COR-L47 (cell line): ENCODE measurements around the gene NPDC1.

ENCODE experiments used
- DNase-seq: peaks from one replicate; lab custom pipeline; 2025; lab: John Stamatoyannopoulos, UW

Gene NPDC1

GRCh38 chr9:137055385-137056364 lies 9.7 kb upstream of the NPDC1 start:
- DNase-seq: peak; percentile 90

GRCh38 chr9:137054932-137055384 lies 9.0 kb upstream of the NPDC1 start:
- no peak for DNase-seq

DNA sequence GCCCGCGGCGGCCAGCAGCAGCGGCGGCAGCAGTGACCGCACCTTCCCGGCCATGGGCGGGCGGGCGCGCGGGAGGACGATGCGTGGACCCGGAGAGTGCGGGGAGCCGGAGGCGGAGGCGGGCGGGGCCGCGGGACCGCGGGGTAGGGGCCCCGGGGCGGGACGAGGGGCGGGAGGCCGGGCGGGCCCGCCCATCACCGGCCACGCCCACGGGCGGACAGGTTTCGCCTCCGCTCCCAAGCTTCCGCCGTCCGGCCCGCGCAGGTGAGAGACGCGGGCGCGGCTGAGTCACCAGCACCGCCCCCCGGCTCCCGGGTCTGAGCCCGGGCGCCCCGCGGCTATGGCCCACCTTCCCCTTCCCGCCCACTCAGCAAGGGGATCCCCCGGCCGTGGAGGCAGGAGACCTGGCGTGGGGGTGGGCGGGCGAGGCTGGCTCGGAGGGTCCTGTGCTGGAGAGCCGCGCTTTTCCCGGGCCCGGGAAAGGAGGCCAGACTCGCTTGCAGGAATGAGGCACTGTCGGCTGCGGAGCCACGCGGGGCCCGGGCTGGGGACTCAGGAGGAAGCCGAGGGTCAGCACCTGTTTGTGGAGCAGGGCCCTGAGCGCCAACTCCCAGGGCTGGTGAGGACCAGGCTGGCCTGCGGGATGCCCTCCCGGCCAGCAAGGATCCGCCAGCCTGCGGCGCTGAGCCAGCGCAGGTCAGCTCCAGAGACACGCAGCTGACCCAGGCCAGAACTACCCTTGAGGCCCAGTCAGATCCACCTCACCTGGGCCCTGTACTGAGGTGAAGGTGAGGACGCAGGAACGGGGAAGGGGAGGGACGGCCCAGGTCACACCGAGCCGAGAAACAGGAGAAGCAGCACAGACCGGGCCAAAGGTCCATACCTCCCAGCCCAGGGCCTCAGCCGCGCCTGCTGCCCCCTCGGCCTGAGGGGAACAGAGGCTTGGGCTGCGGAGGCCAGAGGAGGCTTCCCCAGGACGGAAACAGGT lies 8.3 kb upstream of the NPDC1 start, which contains the start of gene ENTPD2:
ENTPD2 (minus strand) TSS at position 118 of the 988 bp plus-strand sequence; CDS start at position 54, 64 bp downstream.
- DNase-seq: peak; percentile 47

DNA sequence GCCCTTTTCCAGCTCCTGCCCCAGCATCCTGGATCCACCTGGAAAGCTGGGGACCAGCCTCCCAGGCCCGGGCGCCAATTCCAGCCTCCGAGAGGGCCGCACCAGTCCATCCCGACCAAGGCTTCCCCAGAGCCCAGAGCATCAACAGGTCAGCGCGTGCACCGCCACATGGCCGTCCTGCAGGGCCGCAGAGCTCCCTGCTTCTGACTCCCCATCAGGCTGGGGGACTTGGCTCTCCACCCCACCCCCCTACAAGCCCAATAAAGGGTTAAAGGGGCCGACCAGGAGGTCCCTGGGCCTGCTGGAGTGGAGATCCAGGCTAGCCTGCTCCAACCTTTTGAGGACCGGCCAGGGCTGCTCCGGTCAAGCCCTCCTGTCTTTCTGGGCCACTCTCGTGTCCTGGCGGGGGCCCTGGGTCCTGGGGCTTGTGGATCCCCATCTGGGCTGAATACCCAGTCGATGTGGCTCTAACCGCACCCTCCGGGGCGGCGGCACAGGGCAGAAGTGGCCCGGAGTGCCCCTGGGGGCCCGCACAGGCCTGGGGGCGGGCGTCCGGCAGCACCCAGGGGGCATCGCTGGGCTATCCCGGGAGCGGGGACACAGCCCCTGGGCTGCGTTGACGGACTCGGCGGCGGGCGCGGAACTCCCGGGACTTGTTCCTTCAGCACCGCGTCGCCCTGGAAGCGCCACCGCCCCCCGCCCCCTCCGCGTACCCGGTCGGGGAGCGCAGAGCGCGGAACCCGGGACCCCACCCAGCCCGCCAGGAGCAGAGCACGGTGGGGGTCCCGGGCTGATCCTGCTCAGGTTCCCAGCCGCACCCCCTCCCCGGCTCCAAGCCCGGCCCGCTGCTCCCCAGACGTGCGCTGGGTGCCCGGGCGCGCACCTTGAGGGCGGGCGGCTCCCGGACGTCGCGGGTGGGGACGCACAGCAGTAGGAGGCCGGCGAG lies 7.3 kb upstream of the NPDC1 start:
- no peak for DNase-seq

DNA sequence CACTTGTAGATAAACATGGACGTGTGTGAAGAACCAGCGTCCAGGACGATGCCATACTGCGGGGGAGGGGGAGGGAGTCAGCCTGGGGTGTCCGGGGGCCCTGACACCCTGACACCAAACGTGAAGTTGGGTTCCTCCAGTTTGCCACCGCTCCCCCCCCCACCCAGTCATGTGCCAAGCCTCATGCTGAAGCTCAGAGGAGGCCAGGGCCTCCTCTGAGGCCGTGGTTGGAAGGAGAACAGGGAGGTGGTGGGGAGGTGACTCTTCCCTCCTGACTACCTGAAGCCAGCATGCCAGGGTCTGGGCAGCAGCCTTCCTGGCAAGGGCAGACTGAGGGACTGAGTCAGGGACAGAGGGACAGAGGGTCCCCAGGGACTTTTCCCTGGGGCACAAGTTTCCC lies 6.3 kb upstream of the NPDC1 start:
- no peak for DNase-seq

- no peak for DNase-seq
These were observed 5.3 kb upstream of the NPDC1 start for GRCh38 chr9:137051145-137051724.

DNA sequence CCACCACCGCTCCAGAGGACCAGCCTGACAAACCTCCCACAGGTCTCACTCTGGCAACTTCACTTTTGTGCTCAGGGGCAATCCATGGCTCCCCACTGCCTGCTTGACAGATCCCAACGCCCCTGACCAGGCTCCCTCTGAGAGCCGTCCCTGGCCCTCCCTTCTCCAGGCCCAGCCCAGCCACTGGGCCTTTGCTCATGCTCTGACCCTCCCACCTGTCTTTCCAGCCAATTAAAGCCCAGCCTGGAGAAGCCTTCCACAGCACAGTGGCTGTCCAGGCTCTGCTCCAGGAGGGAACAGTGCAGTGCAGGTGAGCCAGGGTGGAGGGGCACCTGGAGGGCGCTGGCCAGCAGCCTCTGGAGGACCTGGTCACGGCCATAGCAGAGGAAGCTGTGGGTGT lies 4.6 kb upstream of the NPDC1 start:
- no peak for DNase-seq

- peak; percentile 62 for DNase-seq
These were observed 3.8 kb upstream of the NPDC1 start for GRCh38 chr9:137049544-137050449.

DNA sequence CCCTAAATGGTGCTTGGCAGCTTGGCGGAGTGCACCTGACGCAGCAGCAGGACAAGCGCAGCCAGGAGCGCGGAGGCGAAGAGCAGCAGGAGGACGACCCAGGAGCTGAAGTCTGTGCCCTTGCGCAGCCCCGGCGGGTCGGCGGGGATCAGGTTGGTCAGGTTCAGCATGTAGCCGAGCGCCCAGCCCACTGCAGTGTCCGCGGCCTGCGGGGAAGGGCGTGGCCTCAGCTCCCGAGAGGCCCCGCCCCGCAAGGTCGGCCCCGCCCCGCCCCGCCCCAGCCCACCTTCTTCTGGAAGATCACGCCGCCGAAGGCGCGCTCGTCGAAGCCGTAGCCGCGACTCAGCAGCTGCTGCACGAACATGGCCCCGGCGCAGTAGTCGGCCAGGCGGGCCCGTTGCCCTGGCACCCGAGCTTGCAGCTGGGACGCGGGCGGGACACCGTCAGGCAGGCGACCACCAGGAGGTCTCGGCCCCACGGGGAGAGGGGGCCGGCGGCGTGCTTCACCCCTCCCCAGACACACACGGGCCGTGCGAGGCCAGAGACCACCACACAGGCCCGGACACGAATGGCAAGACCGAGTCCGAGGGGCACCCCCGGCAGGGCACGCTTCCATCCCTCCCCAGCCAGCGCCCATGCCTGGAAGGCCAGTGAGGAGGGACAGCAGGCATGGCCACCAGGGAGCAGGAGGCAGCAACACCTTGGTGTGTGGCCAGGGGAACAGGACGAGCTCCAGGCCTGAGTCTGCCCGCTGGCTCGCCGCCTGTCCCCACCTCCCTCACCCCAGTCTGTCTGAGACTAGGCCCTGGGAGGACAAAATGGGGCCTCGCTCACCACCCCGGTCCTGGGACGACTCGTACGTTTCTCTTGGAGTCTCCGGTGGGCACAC lies 2.9 kb upstream of the NPDC1 start:
- DNase-seq: no peak

GRCh38 chr9:137045294-137046087 lies 486 bp downstream of the NPDC1 start:
- no peak for DNase-seq

DNA sequence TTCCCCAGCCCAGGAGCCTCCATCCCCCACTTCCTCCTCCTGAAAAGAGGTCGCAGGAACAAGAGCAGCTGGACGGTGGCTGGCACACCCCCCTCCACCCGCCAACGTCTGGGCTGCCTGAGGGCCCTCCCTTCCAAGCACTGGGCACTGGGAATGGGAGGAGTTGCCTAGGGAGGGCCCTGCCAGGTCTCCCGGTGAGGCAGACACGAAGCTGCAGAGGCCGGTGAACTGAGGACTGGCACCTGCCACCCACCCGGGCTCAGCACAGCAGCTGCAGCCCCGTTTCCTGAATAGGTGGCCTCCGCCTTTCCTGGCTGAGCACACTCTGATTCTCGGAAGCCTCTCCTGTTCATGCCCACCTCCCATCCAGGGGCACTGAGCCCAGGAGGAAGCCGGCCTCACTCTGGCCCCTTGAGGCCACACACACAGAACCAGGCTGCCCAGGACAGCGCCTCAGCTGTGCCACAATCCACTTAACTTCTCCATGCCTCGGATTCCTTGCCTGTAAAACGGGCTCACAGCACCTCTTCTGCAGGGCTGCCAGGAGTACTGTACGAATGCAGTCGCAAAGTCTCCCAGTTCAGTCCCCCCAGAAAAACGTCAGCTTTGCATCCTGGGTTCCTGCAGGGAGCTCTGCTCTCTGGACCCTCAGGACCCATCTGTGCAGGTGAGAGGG lies 1.3 kb downstream of the NPDC1 start:
- peak; percentile 75 for DNase-seq

DNA sequence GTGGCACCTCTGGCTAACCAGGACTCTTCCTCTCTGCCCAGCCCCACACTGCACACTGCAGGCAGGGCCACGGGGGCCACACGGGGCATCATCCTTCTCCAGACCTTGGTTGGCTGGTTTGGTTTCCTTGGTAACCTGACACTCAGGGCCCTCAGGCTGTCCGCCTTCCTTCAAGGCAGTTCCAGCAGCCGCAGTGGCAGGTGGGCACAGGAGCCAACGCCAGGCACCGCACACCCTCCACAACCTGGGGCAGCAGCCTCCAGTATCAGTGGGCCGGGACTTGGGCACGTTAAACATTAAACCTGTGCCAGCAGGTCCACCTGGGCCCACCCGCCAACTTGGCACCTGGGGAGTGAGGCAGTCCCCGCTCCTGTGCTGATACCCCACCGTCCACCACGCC lies 1.9 kb downstream of the NPDC1 start:
- DNase-seq: no peak

DNA sequence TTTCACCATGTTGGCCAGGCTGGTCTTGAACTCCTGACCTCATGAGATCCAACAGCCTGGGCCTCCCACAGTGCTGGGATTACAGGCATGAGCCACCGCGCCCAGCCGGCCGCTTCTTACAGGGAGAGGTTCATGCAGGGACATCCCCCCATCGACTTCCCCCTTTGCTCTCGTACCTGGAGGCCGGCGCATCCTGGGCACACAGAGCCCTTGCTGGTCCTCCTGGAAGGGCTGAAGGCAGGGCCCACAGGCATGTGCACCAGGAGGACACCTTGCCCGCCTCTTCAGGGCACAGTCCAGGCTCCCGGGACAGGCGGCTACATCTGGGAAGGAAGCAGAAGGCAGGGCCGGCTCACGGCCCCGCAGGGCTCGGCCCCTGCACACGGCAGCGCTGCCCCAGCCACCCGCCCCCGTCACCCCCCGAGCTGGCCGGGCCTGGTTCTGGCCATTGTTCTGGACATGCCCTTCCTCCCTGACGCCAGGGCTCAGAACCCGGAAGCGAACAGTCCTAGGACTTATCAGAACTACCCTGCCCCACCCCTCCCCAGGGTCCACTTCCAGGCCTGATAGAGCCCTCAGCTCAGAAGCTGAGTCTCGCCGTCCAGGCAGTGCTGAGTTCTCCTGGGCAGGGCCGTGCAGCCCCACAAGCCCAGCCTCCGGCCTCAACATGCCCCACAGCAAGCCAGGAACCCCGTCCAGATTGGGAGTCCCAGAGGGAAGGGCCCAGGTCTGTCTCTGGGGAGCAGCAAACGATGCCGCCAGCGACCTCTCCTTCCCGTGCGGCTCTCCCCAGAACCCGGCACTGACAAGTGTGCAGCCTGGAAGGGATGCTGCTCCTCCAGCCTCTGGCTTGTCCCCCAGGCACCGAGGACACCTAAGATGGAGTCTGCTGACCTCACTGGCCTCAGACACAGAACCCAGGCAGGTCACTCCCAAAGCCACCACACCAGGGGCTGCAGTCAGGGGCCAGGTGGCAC lies 2.9 kb downstream of the NPDC1 start:
- no peak for DNase-seq

GRCh38 chr9:137041124-137041523 lies 4.9 kb downstream of the NPDC1 start:
- no peak for DNase-seq

DNA sequence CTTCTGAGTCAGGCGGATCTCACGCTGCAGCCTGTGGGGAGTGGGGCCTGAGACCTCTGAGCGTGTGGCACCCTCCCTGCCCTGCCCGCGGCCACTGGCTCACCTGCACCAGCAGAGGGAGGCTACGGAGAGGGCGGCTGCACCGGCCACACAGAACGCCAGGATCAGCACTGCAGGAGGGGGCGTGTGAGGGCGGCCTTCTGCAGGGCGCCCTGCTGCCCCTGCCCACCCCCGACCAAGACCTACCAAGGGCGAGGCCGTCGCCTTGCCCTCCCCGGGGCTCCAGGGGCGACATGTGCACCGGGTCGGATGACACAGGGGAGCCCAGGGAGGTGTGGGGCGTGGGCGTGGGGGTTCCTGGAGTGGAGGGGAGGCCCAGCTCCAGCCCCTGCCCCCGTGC lies 5.4 kb downstream of the NPDC1 start:
- no peak for DNase-seq
